Activated T-cell treated with anti-CD3 and anti-CD28 coated beads, Interleukin-2, amount 50 U/mL, for 72 hours (primary cell): ENCODE data around the gene DCUN1D5. TPM values are rescaled to one million over a fixed set of nuclear protein-coding genes. Genes with fewer than 3 reads are reported as not detected.

Experiments
- ATAC-seq, 2 donors: fragments of 150-1000 bp; cut with Tn5 transposase; replicated peaks in 1 of 2; 2 replicates each; pipeline ENCODE4 v1.10.0; 2021; ENCODE audit warnings: moderate library complexity in 2 of 2, mild to moderate bottlenecking in 1 of 2
- DNase-seq, 2 donors: peaks; one replicate each; pipeline ENCODE4 v3.0.0; 2021 to 2022; ENCODE audit warnings: mixed read lengths in 1 of 2
- H3K27ac Mint-ChIP-seq: one replicate; pipeline ENCODE4 v1.8.0; 2022; ENCODE audit warnings: mild to moderate bottlenecking, moderate library complexity, mixed read lengths
- H3K27me3 Mint-ChIP-seq: one replicate; pipeline ENCODE4 v1.8.0; 2022; ENCODE audit warnings: low read depth, mixed read lengths
- H3K36me3 Mint-ChIP-seq, 2 donors: one replicate each; pipeline ENCODE4 v1.8.0; 2022; ENCODE audit warnings: mixed read lengths in 2 of 2, mild to moderate bottlenecking in 1 of 2; ENCODE audit not compliant: insufficient read depth in 2 of 2
- H3K4me1 Mint-ChIP-seq: one replicate; pipeline ENCODE4 v1.8.0; 2022; ENCODE audit warnings: low read depth, mixed read lengths
- H3K4me3 Mint-ChIP-seq, 2 donors: one replicate each; pipeline ENCODE4 v1.8.0; 2022; ENCODE audit warnings: mild to moderate bottlenecking in 2 of 2, mixed read lengths in 2 of 2, moderate library complexity in 2 of 2
- H3K9me3 Mint-ChIP-seq, 2 donors: one replicate each; pipeline ENCODE4 v1.8.0; 2022; ENCODE audit warnings: mixed read lengths in 2 of 2
- total RNA-seq, 2 donors: library from RNA; stranded (reverse); gene quantifications; one replicate each; pipeline ENCODE4 v1.2.3, GENCODE V29; 2022

DCUN1D5 gene
- 10 to 100 TPM; 41.3 to 49.1 TPM for total RNA-seq

- DNase-seq (peak; percentile 97), ATAC-seq (peak; percentile 98 to 99)
- H3K9me3 Mint-ChIP-seq = no peaks in the 10 kb centered on the region
- peaks cover 40% of the 10 kb centered on the region for H3K4me1 Mint-ChIP-seq
- peaks cover 14% of the 10 kb centered on the region for H3K27me3 Mint-ChIP-seq
- peak within 1 kb of the TSS; percentile 96 for H3K4me3 Mint-ChIP-seq
- no peaks in the 10 kb centered on the region for H3K36me3 Mint-ChIP-seq
- H3K27ac Mint-ChIP-seq = peak within 1 kb of the TSS; percentile 95
Observed at GRCh38 chr11:103091801-103092524, at the start of gene DCUN1D5. TSS of gene DCUN1D5 (minus strand) at chr11:103092160. CDS start at chr11:103091872, 288 bp downstream.

DNA sequence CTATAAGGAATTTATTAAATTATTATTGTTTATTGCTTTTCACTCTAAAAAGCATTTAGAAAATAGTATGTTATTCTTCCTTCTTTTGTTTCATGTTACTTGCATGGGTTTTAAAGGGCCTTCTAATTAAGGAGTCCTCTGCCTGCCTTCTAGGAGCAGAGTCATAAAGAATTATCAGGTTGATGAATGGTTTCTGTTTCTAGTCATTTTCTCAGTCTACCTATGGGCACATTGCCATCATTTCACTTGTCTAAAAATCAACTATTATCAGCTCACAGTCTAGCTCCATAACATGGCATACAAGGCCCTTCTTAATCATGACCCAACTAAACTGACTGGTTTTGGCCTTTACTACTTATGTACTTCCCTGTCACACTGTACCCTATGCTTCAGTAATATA is 33.5 kb upstream of the DCUN1D5 start:
- no peak overlapping the region for H3K27ac Mint-ChIP-seq
- no peaks in the 10 kb centered on the region for H3K27me3 Mint-ChIP-seq
- H3K36me3 Mint-ChIP-seq = no peaks in the 10 kb centered on the region
- ATAC-seq (peak in 1 of 2 donors; percentile 50), DNase-seq (no peak)
- no peaks in the 10 kb centered on the region for H3K4me1 Mint-ChIP-seq
- H3K4me3 Mint-ChIP-seq = no peak overlapping the region
- H3K9me3 Mint-ChIP-seq = no peaks in the 10 kb centered on the region

- ATAC-seq = no peak
- H3K4me3 Mint-ChIP-seq = no peak overlapping the region
- no peaks in the 10 kb centered on the region for H3K9me3 Mint-ChIP-seq
- H3K27me3 Mint-ChIP-seq = no peaks in the 10 kb centered on the region
- H3K4me1 Mint-ChIP-seq = peaks cover 3% of the 10 kb centered on the region
- H3K27ac Mint-ChIP-seq = no peak overlapping the region
- H3K36me3 Mint-ChIP-seq = no peaks in the 10 kb centered on the region
- DNase-seq = no peak
Observed at GRCh38 chr11:103114836-103115235, 22.9 kb upstream of the DCUN1D5 start.

- Mint-ChIP-seq H3K27ac (no peak overlapping the region), H3K4me1 (peaks cover 13% of the 10 kb centered on the region), H3K27me3 (no peaks in the 10 kb centered on the region), H3K36me3 (no peaks in the 10 kb centered on the region), H3K9me3 (no peaks in the 10 kb centered on the region), H3K4me3 (no peak overlapping the region)
- ATAC-seq (no peak), DNase-seq (no peak)
Observed at GRCh38 chr11:103112364-103112763, 20.4 kb upstream of the DCUN1D5 start.

GRCh38 chr11:103111400-103111799 is 19.4 kb upstream of the DCUN1D5 start:
- ATAC-seq (no peak), DNase-seq (no peak)
- peaks cover 13% of the 10 kb centered on the region for H3K4me1 Mint-ChIP-seq
- no peaks in the 10 kb centered on the region for H3K27me3 Mint-ChIP-seq
- no peaks in the 10 kb centered on the region for H3K36me3 Mint-ChIP-seq
- no peak overlapping the region for H3K4me3 Mint-ChIP-seq
- H3K27ac Mint-ChIP-seq = no peak overlapping the region
- H3K9me3 Mint-ChIP-seq = no peaks in the 10 kb centered on the region

GRCh38 chr11:103110391-103110790 is 18.4 kb upstream of the DCUN1D5 start:
- H3K27me3 Mint-ChIP-seq = no peaks in the 10 kb centered on the region
- ATAC-seq (no peak), DNase-seq (no peak)
- no peaks in the 10 kb centered on the region for H3K9me3 Mint-ChIP-seq
- H3K4me1 Mint-ChIP-seq = peaks cover 13% of the 10 kb centered on the region
- H3K27ac Mint-ChIP-seq = no peak overlapping the region
- peak overlapping the region in 1 of 2 donors; percentile 95 for H3K4me3 Mint-ChIP-seq
- no peaks in the 10 kb centered on the region for H3K36me3 Mint-ChIP-seq

DNA sequence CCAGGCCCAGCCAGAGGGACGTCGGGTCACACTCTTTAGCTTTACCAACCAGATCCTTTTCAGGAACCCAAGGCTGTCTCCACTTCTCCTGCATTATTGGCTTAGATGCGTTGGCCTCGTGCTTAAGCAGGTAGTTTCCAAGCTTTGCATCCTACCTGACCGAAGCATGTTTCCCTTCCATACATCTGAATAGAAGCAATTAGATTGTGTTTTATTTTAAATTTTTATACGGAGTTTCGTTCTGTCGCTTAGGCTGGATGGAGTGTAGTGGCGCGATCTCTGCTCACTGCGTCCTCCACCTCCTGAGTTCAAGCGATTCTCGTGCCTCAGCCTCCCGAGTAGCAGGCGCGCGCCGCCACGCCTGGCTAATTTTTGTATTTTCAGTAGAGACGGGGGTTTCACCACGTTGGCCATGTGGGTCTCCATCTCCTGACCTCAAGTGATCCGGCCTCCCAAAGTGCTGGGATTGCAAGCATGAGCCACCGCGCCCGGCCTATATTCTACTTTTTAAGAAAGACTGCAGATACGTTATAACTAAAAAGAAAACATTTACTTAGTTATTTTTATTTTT is 17.9 kb upstream of the DCUN1D5 start:
- DNase-seq = peak; percentile 2 to 5
- H3K36me3 Mint-ChIP-seq = no peaks in the 10 kb centered on the region

DNA sequence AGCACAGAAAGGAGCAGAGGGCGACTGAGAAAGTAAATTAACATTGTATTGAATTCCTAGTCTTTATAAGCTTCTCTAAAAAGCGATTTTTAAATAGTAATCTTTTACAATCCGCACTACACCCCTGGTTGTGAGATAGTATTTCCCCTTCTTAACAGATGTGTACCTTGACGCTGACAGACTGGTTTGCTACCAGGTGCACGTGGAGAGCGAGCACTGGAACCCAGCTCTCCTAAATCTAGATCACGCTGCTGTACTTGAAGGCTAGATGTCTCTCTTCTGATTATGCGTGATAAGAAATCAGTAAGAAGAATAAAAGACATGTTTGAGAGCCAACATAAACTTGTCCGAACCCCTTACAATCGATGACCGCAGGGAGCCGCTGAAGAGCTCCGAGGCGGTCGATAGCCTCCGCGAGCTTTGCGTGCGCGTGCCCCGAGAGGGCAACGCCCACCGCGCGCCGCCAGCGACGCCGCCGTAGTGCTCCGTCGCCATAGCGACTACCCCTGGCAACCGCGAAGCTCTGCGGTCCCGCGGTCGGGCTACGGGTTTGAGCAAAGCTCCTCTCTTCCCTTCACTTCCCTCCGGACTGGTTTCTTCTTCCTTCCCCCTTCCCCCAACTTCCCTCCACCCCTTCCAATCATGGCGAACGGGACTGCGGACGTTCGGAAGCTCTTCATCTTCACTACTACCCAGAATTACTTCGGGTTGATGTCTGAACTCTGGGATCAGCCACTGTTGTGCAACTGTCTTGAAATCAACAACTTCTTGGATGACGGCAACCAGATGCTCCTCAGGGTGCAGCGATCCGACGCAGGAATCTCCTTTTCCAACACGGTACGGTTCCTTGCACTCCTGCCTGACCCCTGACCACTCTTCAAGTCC is 17.2 kb upstream of the DCUN1D5 start, which contains the start of gene DYNC2H1:
DYNC2H1 (plus strand) TSS at position 494 of the 885 bp plus-strand sequence; CDS start at position 643, 149 bp downstream.
- peak within 1 kb of the TSS; percentile 91 to 95 for H3K4me3 Mint-ChIP-seq
- ATAC-seq (peak; percentile 98), DNase-seq (peak; percentile 91 to 92)
- peaks cover 6% of the 10 kb centered on the region for H3K27me3 Mint-ChIP-seq
- H3K27ac Mint-ChIP-seq = peak within 1 kb of the TSS; percentile 50
- no peaks in the 10 kb centered on the region for H3K36me3 Mint-ChIP-seq
- H3K9me3 Mint-ChIP-seq = no peaks in the 10 kb centered on the region
- H3K4me1 Mint-ChIP-seq = peaks cover 13% of the 10 kb centered on the region

More for the DNA sequence above, 17.9 kb upstream of the DCUN1D5 start:
- no peak for ATAC-seq
- Mint-ChIP-seq H3K27me3 (peaks cover under 1% of the 10 kb centered on the region), H3K4me3 (peak overlapping the region; percentile 91 to 95), H3K9me3 (no peaks in the 10 kb centered on the region), H3K27ac (peak overlapping the region; percentile 50), H3K4me1 (peaks cover 13% of the 10 kb centered on the region)

DNA sequence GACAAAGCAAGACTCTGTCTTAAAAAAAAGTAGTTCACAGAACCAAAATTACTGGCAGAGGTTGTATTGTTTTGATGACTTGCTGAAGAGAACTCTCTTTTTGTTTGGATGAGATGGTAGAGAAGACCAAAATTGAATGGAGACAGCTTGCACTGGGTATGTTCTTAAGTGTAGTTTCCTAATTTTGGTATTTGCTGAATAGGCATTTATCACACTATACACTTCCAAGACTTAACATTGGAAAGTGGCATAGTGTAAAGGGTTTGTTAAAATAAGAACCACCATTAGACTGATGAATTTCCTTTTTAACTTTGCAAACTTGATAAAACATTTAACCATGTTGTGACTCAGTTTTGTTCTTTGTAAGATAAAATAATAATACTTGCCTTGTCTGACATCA is 5.3 kb upstream of the DCUN1D5 start:
- Mint-ChIP-seq H3K4me3 (no peak overlapping the region), H3K9me3 (no peaks in the 10 kb centered on the region), H3K36me3 (no peaks in the 10 kb centered on the region), H3K27ac (no peak overlapping the region), H3K4me1 (peaks cover 11% of the 10 kb centered on the region), H3K27me3 (peaks cover 23% of the 10 kb centered on the region)
- DNase-seq (no peak), ATAC-seq (no peak)

- Mint-ChIP-seq H3K36me3 (no peaks in the 10 kb centered on the region), H3K4me3 (peak overlapping the region; percentile 96), H3K27me3 (peaks cover 11% of the 10 kb centered on the region), H3K27ac (peak overlapping the region; percentile 95), H3K9me3 (no peaks in the 10 kb centered on the region), H3K4me1 (peaks cover 39% of the 10 kb centered on the region)
- ATAC-seq = peak; percentile 51 to 57
- peak; percentile 55 to 59 for DNase-seq
Observed at GRCh38 chr11:103091064-103091800, 728 bp downstream of the DCUN1D5 start.

GRCh38 chr11:103086461-103086860 is 5.5 kb downstream of the DCUN1D5 start:
- Mint-ChIP-seq H3K27me3 (no peaks in the 10 kb centered on the region), H3K4me3 (no peak overlapping the region), H3K9me3 (no peaks in the 10 kb centered on the region), H3K27ac (no peak overlapping the region), H3K4me1 (peaks cover 28% of the 10 kb centered on the region), H3K36me3 (peaks cover 0 to 2% of the 10 kb centered on the region in 2 donors)
- no peak for DNase-seq
- ATAC-seq = no peak

- no peak overlapping the region for H3K4me3 Mint-ChIP-seq
- no peaks in the 10 kb centered on the region for H3K27me3 Mint-ChIP-seq
- H3K4me1 Mint-ChIP-seq = peaks cover 28% of the 10 kb centered on the region
- peaks cover 0 to 2% of the 10 kb centered on the region in 2 donors for H3K36me3 Mint-ChIP-seq
- ATAC-seq = no peak
- no peaks in the 10 kb centered on the region for H3K9me3 Mint-ChIP-seq
- no peak for DNase-seq
- H3K27ac Mint-ChIP-seq = peak overlapping the region; percentile 43
Observed at GRCh38 chr11:103085758-103086365, 6.1 kb downstream of the DCUN1D5 start.
